H9 (cell line): ENCODE data around the gene H6PD. TPM values are rescaled to one million over a fixed set of nuclear protein-coding genes. Genes with fewer than 3 reads are reported as not detected.

Experiments
- DNase-seq: peaks from one replicate; pipeline ENCODE4 v3.0.0-alpha.2; 2017
- H2AFZ ChIP-seq: one replicate; pipeline ENCODE4 v1.6.1; 2013; ENCODE audit warnings: mild to moderate bottlenecking, low read length, control low read depth, moderate library complexity
- H2AK5ac ChIP-seq: 2 replicates; pipeline ENCODE4 v1.6.1; 2013; ENCODE audit warnings: low read length, control low read depth, mixed read lengths; ENCODE audit not compliant: insufficient read length
- H2BK120ac ChIP-seq: one replicate; pipeline ENCODE4 v1.6.1; 2013; ENCODE audit warnings: low read depth, mild to moderate bottlenecking, low read length, control low read depth, inconsistent platforms; ENCODE audit not compliant: poor library complexity, severe bottlenecking
- H2BK12ac ChIP-seq: 2 replicates; pipeline ENCODE4 v1.6.1; 2013; ENCODE audit warnings: low read length, control low read depth, mixed read lengths, low read depth; ENCODE audit not compliant: insufficient read length
- H2BK15ac ChIP-seq: 2 replicates; pipeline ENCODE4 v1.6.1; 2013; ENCODE audit warnings: low read depth, low read length, control low read depth
- H2BK20ac ChIP-seq: one replicate; pipeline ENCODE4 v1.6.1; 2013; ENCODE audit warnings: low read depth, mild to moderate bottlenecking, low read length, control low read depth, inconsistent platforms; ENCODE audit not compliant: poor library complexity, severe bottlenecking
- H2BK5ac ChIP-seq: 2 replicates; pipeline ENCODE4 v1.6.1; 2013; ENCODE audit warnings: low read length, control low read depth, mixed read lengths; ENCODE audit not compliant: insufficient read length
- H3K14ac ChIP-seq: 2 replicates; pipeline ENCODE4 v1.6.1; 2013; ENCODE audit warnings: low read length, control low read depth; ENCODE audit not compliant: insufficient read depth
- H3K18ac ChIP-seq: 2 replicates; pipeline ENCODE4 v1.6.1; 2013; ENCODE audit warnings: low read depth, mild to moderate bottlenecking, mixed read lengths, low read length, control low read depth; ENCODE audit not compliant: insufficient read length
- H3K23ac ChIP-seq: 2 replicates; pipeline ENCODE4 v1.6.1; 2013; ENCODE audit warnings: low read length, control low read depth, mixed read lengths, low read depth; ENCODE audit not compliant: insufficient read length
- H3K23me2 ChIP-seq: 2 replicates; pipeline ENCODE4 v1.6.1; 2013; ENCODE audit warnings: low read depth, mild to moderate bottlenecking, mixed read lengths, low read length, control low read depth; ENCODE audit not compliant: insufficient read length, poor library complexity, severe bottlenecking
- H3K27ac ChIP-seq: 2 replicates; pipeline ENCODE4 v1.5.1; 2013; ENCODE audit warnings: low read length, control low read depth, mixed read lengths, low read depth; ENCODE audit not compliant: insufficient read length
- H3K27me3 ChIP-seq: 2 replicates; pipeline ENCODE4 v1.6.1; 2013; ENCODE audit warnings: low read length, control low read depth, inconsistent platforms; ENCODE audit not compliant: insufficient read depth
- H3K4ac ChIP-seq: 2 replicates; pipeline ENCODE4 v1.6.1; 2013; ENCODE audit warnings: low read depth, mild to moderate bottlenecking, control low read depth, inconsistent platforms, low read length, moderate library complexity
- H3K4me1 ChIP-seq: 2 replicates; pipeline ENCODE4 v1.6.1; 2013; ENCODE audit warnings: low read length, control low read depth, inconsistent platforms; ENCODE audit not compliant: insufficient read depth
- H3K4me2 ChIP-seq: 2 replicates; pipeline ENCODE4 v1.6.1; 2013; ENCODE audit warnings: low read length, control low read depth, mixed read lengths; ENCODE audit not compliant: insufficient read length, insufficient read depth
- H3K56ac ChIP-seq: 2 replicates; pipeline ENCODE4 v1.6.1; 2013; ENCODE audit warnings: low read depth, mild to moderate bottlenecking, mixed read lengths, low read length, control low read depth; ENCODE audit not compliant: insufficient read length
- H3K79me1 ChIP-seq: 2 replicates; pipeline ENCODE4 v1.6.1; 2013; ENCODE audit warnings: low read depth, mild to moderate bottlenecking, moderate library complexity, low read length, control low read depth, inconsistent platforms; ENCODE audit not compliant: insufficient read depth, poor library complexity, severe bottlenecking
- H3K79me2 ChIP-seq: 2 replicates; pipeline ENCODE4 v1.6.1; 2013; ENCODE audit warnings: low read length, control low read depth, inconsistent platforms; ENCODE audit not compliant: insufficient read depth
- H3K9ac ChIP-seq: 2 replicates; pipeline ENCODE4 v1.6.1; 2013; ENCODE audit warnings: low read length, control low read depth, mixed read lengths; ENCODE audit not compliant: insufficient read length; ENCODE audit errors: extremely low read depth
- H3K9me3 ChIP-seq: one replicate; pipeline ENCODE4 v1.6.1; 2013; ENCODE audit warnings: low read depth, low read length, inconsistent platforms; ENCODE audit not compliant: control insufficient read depth
- H3T11ph ChIP-seq: one replicate; pipeline ENCODE4 v1.6.1; 2013; ENCODE audit warnings: mild to moderate bottlenecking, low read length, control low read depth, inconsistent platforms
- H4K20me1 ChIP-seq: one replicate; pipeline ENCODE4 v1.6.1; 2013; ENCODE audit not compliant: control insufficient read depth, insufficient read length, insufficient read depth
- H4K5ac ChIP-seq: 2 replicates; pipeline ENCODE4 v1.6.1; 2013; ENCODE audit warnings: low read depth, mild to moderate bottlenecking, mixed read lengths, low read length, control low read depth; ENCODE audit not compliant: insufficient read length
- H4K8ac ChIP-seq: replicated peaks from 2 replicates; pipeline ENCODE4 v1.6.1; 2013; ENCODE audit warnings: low read length, control low read depth, mixed read lengths, low read depth; ENCODE audit not compliant: insufficient read length
- H4K91ac ChIP-seq: 2 replicates; pipeline ENCODE4 v1.6.1; 2013; ENCODE audit warnings: low read depth, mild to moderate bottlenecking, moderate library complexity, mixed read lengths, low read length, control low read depth; ENCODE audit not compliant: insufficient read length
- H3K27ac Mint-ChIP-seq, 3 experiments: 2 replicates in 2 of 3; 3 replicates in 1 of 3; pipeline ENCODE4 v1.8.0; 2020 to 2021; ENCODE audit warnings: mixed read lengths in 3 of 3, mild to moderate bottlenecking in 1 of 3, moderate library complexity in 1 of 3
- H3K27me3 Mint-ChIP-seq: 2 replicates; pipeline ENCODE4 v1.8.0; 2021; ENCODE audit warnings: low read depth, mild to moderate bottlenecking, moderate library complexity, mixed read lengths
- H3K36me3 Mint-ChIP-seq, 3 experiments: 2 replicates in 2 of 3; 3 replicates in 1 of 3; pipeline ENCODE4 v1.8.0; 2020 to 2021; ENCODE audit warnings: low read depth in 3 of 3, mixed read lengths in 3 of 3; ENCODE audit not compliant: insufficient read depth in 1 of 3
- H3K4me1 Mint-ChIP-seq, 2 experiments: 2 replicates each; pipeline ENCODE4 v1.8.0; 2020; ENCODE audit warnings: mixed read lengths in 2 of 2
- H3K4me3 Mint-ChIP-seq, 2 experiments: 2 replicates in 1 of 2; 3 replicates in 1 of 2; pipeline ENCODE4 v1.8.0; 2020 to 2021; ENCODE audit warnings: mild to moderate bottlenecking in 2 of 2, mixed read lengths in 2 of 2, moderate library complexity in 1 of 2
- H3K9me3 Mint-ChIP-seq, 2 experiments: 2 replicates in 1 of 2; 3 replicates in 1 of 2; pipeline ENCODE4 v1.8.0; 2020; ENCODE audit warnings: mild to moderate bottlenecking in 2 of 2, mixed read lengths in 2 of 2, moderate library complexity in 1 of 2
- CTCF ChIP-seq: fragments of 200-600 bp; sonication (generic); conservative IDR thresholded peaks from 3 replicates; pipeline ENCODE4 v1.8.0; 2021; ENCODE audit warnings: antibody characterized with exemption, mild to moderate bottlenecking
- WGBS: extraction: QIAGEN DNeasy Blood & Tissue Kit; methylation state at CpG from one replicate; pipeline ENCODE4 v1.1.7; 2013; ENCODE audit warnings: missing lambda C conversion rate, low lambda C conversion rate, mixed read lengths; ENCODE audit not compliant: insufficient read length; ENCODE audit errors: extremely low coverage; 5-methylcytosine and 5-hydroxymethylcytosine counted together
- total RNA-seq: library from RNA; stranded (reverse); gene quantifications from 2 replicates; pipeline ENCODE4 v1.2.1, GENCODE V29; 2021

H6PD gene
- total RNA-seq, 1 experiment from 2014 or later = 7.9 TPM

GRCh38 chr1:9316080-9316444 lies 81.5 kb downstream of the H6PD start:
- no peak overlapping the region for H3K18ac ChIP-seq
- Mint-ChIP-seq H3K27ac (peak overlapping the region in 1 of 3 experiments; percentile 18; a peak in 1 of 7 replicates), H3K9me3 (no peaks in the 10 kb centered on the region), H3K4me1 (peaks cover 39 to 48% of the 10 kb centered on the region in 2 experiments), H3K4me3 (no peak overlapping the region), H3K36me3 (peaks cover 0 to 1% (median 0%) of the 10 kb centered on the region in 3 experiments; a peak in 1 of 7 replicates), H3K27me3 (no peaks in the 10 kb centered on the region)
- no peak overlapping the region for H2BK5ac ChIP-seq
- H3K56ac ChIP-seq = no peak overlapping the region
- H2BK120ac ChIP-seq = no peak overlapping the region
- H4K8ac ChIP-seq = no peak overlapping the region
- no peak for DNase-seq
- no peak overlapping the region for H4K5ac ChIP-seq
- H3K4me2 ChIP-seq = no peak overlapping the region
- no CpG with 5 or more reads among the region's 7 CpGs for WGBS
- peak overlapping the region; percentile 4; the same call in 1 of the 2 replicates for H3K14ac ChIP-seq
- no peaks in the 10 kb centered on the region for H3K9me3 ChIP-seq
- H3K27ac ChIP-seq = no peak overlapping the region
- H4K91ac ChIP-seq = no peak overlapping the region
- H2BK12ac ChIP-seq = no peak overlapping the region
- TF ChIP-seq CTCF = no peak
- H3K4ac ChIP-seq = no peak overlapping the region
- H2AFZ ChIP-seq = no peak overlapping the region
- no peaks in the 10 kb centered on the region for H3K79me2 ChIP-seq
- H2BK15ac ChIP-seq = no peak overlapping the region
- no peak overlapping the region for H2AK5ac ChIP-seq
- no peaks in the 10 kb centered on the region for H3K27me3 ChIP-seq
- H2BK20ac ChIP-seq = no peak overlapping the region
- no peaks in the 10 kb centered on the region for H4K20me1 ChIP-seq
- peaks cover 10% of the 10 kb centered on the region; the same call in 1 of the 2 replicates for H3K4me1 ChIP-seq
- H3K23me2 ChIP-seq = no peaks in the 10 kb centered on the region
- H3K23ac ChIP-seq = no peak overlapping the region
- no peaks in the 10 kb centered on the region for H3K79me1 ChIP-seq
- no peak overlapping the region for H3K9ac ChIP-seq
- H3T11ph ChIP-seq = no peak overlapping the region
